Parietal lobe (tissue), 2 donors: ENCODE data around the gene PRAF2. TPM values are rescaled to one million over a fixed set of nuclear protein-coding genes. Genes with fewer than 3 reads are reported as not detected.
A peak's percentile ranks its signal among the peaks of the same experiment; 100 is the strongest.

Experiments used
- small RNA-seq: library from RNA; depleted of rRNA; stranded (forward); fragments of <200 nt; gene quantifications from one replicate; pipeline ENCODE3, GENCODE V24; 2014; ENCODE audit warnings: low replicate concordance
- total RNA-seq: library from RNA; depleted of rRNA; stranded (reverse); fragments of >200 nt; gene quantifications from one replicate; pipeline ENCODE4 v1.2.3, GENCODE V29; 2014

The PRAF2 gene
- total RNA-seq, result 7.8 TPM

DNA sequence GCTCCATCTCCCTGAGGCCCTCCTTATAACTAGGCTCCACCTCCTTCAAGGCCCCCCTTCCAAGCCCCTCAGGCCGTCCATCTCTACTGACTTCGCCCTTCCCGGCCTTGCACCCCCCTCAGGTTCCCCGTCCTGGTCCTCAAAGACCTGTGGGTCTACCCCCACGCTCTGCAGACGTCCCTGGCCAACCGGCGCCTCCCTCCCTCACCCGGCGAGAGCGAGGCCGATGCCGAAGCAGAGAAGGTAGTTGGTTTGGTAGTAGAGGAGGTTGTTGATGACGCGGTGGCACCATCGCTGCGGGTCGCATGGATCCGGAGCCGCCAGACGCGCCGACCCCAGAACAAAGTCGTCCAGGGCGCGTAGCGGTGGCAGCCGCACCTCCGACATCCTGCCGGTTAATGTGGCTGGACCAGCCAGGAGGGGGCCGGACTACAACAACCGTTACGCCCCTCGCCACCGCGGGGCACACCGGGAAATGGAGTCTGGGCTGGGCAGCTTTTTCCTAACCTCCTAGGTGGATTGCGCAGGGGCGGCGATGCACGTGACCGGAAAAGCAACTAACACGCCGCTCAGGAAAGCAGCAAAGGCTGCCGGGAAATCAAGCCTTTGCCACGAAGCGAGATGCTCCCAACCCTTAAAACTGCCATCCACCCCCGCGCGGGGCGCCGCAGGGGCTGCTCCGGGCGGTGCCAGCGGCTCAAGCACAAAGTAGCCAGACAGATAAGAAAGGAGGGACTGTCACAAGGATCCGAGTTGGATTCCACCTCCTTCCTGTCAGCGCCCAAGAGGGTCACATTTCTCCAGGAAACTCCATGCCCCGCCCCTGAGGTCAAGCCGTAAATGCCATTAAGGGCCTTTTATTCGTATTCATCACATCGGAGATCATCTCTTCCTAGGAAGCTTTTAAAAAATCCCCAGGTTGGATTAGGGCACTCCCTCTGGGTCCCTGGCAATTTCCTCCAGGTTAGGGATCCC is at the start of gene PRAF2:
Gene PRAF2, minus strand, starts transcription at position 402 of the 975 bp plus-strand sequence. Its CDS starts 15 bp downstream, at position 387.

DNA sequence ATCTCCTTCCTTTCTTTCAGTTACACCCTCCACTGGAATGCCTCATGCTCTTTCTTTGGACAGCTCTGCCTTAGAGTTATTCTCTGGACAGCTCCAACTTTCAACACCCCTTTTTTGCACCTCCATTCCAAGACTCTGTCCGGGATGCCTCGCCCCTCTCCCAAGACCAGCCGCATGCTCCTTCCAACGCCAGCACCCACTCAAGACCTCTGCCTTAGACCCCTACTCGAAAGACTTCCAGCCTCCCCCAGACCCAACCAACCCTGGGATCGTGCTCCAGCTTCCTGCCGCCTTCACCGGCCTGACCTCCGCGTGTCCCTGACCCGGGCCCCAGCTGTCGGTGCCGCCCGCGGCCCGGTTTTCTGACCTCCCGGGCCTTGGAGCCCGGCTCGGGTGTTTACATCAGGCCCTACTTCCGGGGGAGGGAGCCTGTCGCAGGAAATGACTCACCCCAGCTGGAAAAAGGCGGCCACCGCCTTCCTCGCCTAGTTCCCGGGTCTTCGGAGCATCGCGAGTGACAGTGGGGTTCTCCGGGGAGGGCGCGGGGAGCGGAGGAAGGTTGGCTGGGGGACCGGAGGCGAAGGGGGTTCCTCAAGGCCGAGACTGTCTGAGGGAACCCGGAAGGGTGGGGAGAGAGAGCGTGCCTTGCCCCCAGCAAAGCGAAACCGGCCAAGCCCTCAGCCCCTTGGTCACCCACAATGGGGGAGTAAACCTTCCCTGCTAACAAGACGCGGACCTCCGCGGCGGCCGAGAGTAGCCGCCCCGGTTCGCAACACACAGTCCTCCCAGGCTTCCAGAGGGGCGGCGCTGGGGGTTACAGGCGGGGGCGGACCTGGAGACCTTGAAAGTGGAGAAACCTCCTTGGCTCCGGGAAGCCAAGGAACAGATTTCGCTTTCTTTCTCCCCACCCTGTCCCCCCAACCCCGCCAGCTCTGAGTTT is 6.0 kb upstream of the PRAF2 start, which contains the start of gene WDR45:
Gene WDR45, minus strand, starts transcription at position 399 of the 940 bp plus-strand sequence. CDS start 1,792 bp downstream, outside the sequence.

GRCh38 chrX:49058794-49059193 is 15.0 kb downstream of the PRAF2 start, which contains the start of gene CCDC120:
CCDC120 (plus strand) TSS chrX:49058999; CDS start chrX:49062042, 3,043 bp downstream.

GRCh38 chrX:49043220-49043986 is 30.4 kb downstream of the PRAF2 start, which contains the start of gene TFE3:
TFE3 (minus strand) TSS chrX:49043357; CDS start chrX:49043226, 131 bp downstream.

Small RNAs within 50 kb of the gene (small RNA-seq; reads per million reads assigned to genes)
- 0.64 reads per million, percentile 57 among the genes with 10 or more reads in this experiment for gene RNU4-52P

Other genes starting within 250 kb of the PRAF2 start
- gene ERAS, start 247.5 kb downstream of the PRAF2 start, total RNA-seq, result not detected
- gene PCSK1N, start 238.4 kb downstream of the PRAF2 start, total RNA-seq, result 63.5 TPM
- 19.4 TPM for gene TIMM17B, start 176.2 kb downstream of the PRAF2 start, total RNA-seq
- gene PQBP1, start 176.1 kb downstream of the PRAF2 start, total RNA-seq, result 34.7 TPM
- gene SLC35A2, start 162.4 kb downstream of the PRAF2 start, total RNA-seq, result 6.9 TPM
- 9.7 TPM for gene PIM2, start 155.0 kb downstream of the PRAF2 start, total RNA-seq
- gene OTUD5, start 116.4 kb downstream of the PRAF2 start, total RNA-seq, result 30.4 TPM
- gene KCND1, start 102.2 kb downstream of the PRAF2 start, total RNA-seq, result 0.63 TPM
- gene GRIPAP1, start 71.7 kb downstream of the PRAF2 start, total RNA-seq, result 49.8 TPM
- gene TFE3, start 30.6 kb downstream of the PRAF2 start, total RNA-seq, result 12.2 TPM
- 5.3 TPM for gene CCDC120, start 15.0 kb downstream of the PRAF2 start, total RNA-seq
- 37.6 TPM for gene WDR45, start 5.9 kb upstream of the PRAF2 start, total RNA-seq
- gene GPKOW, start 49.7 kb upstream of the PRAF2 start, total RNA-seq, result 20.3 TPM
- 2.8 TPM for gene MAGIX, start 88.8 kb upstream of the PRAF2 start, total RNA-seq
- gene PLP2, start 97.9 kb upstream of the PRAF2 start, total RNA-seq, result 1.6 TPM
- 0.31 TPM for gene PRICKLE3, start 112.4 kb upstream of the PRAF2 start, total RNA-seq
- 121 TPM for gene SYP, start 126.2 kb upstream of the PRAF2 start, total RNA-seq
- gene CACNA1F, start 159.3 kb upstream of the PRAF2 start, total RNA-seq, result not detected
- 5.3 TPM for gene CCDC22, start 161.5 kb upstream of the PRAF2 start, total RNA-seq
- not detected for gene FOXP3, start 190.7 kb upstream of the PRAF2 start, total RNA-seq
- 19.1 TPM for gene PPP1R3F, start 195.8 kb upstream of the PRAF2 start, total RNA-seq
- not detected for gene GAGE10, start 229.6 kb upstream of the PRAF2 start, total RNA-seq
- not detected for gene GAGE12J, start 248.0 kb upstream of the PRAF2 start, total RNA-seq